ENCODE measurements around the gene BAG5.
"Not testable (repeated sequence)": the region's sequence is repeated elsewhere in the genome, so short reads cannot be mapped to it uniquely, and the experiment has no call there.

BAG5 gene

DNA sequence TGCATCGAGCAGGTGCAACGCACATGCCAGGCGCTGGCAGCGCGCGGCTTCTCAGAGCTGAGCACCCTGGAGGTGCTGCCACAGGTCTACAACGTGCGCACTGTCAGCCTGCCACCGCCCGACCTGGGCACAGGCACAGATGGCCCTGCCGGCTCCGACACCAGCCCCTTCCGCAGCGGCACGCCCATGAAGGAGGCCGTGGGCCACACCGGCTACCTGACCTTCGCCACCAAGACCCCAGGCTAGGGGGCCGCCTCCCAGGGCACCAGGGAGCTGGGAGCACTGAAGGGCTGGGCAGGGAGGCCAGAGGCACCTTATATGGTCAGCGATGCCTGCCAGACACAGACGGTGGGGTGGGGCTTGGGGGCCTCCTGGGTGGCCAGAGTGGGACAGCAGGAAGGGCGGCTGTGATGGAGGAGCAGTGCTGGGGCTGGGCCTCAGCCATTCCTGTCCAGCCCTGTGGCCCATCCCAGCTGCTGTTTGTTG lies 27.8 kb downstream of the BAG5 start:
- DNase-seq (ENCODE audit: low read depth in 2 of 2) = no peak

DNA sequence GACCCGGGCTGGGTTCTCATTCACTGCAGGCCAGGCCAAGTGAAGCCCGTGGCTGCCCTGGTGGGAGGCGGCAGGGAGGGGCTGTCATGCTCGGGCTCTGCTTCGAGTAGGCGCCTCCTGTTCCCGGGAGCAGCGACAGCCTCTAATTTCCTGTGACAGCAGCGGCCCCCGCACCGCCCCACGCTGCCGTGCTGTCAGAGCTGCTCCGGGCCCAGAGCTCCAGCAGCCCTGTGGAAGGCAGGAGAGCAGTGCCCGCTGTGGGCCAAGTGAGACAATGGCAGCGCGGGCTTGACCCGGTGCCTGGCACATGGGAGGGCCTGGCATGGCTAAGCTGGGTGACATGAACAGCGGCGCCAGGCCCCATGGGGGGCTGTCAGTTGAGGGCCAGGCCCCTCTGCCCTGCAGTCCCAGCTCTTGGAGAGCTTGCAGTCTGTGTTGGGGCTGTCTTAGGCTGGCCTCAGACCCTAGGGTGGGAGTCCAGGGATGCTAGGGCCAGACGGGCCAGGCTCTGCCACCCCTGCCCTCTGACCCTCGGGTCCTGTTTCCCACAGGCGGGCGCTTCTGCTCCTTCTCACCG lies 28.4 kb downstream of the BAG5 start:
- no peak for DNase-seq (ENCODE audit: low read depth in 2 of 2)

DNA sequence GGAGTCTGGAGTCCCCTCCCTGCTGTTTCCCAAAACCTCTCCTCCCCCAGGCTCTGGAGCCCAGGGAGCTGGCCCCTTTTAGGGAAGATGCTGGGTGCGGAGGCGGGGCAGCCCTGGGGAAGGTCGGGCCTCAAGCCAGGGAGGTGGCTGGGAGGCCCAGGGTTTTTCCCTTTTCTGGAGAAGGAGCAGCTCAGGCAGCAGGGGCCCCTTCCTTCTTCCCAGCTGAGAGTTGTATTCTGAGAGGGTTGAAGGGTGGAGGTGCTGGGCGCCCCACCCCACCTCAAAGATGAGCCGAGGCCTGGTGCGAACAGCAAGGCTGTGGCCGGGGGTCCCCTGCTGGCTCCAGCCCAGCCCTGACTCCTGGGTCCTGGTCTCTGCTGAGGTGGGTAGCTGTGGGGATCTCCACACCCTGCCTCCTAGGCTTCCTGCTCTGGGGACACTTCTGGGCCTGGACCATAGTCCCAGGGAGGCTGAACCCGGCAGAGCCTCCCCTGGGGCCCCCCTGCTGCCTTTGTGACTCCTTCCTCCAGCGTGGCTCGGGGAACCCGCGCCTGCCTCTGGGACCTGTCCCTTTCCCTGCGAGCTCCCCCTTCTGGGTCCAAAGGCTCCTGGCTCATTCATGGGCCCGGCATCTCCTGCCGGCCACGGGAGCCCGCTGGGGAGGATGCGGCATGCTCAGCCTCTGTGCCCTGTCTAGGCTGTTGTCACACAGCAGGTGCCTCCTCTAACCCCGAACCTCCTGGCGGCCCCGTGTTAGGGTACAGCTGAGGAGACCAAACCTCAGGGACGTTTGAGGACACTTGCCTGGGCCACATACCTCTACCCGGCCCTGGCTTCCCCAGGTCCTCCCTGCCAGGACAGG lies 29.1 kb downstream of the BAG5 start:
- no peak for DNase-seq (ENCODE audit: low read depth in 2 of 2)

DNA sequence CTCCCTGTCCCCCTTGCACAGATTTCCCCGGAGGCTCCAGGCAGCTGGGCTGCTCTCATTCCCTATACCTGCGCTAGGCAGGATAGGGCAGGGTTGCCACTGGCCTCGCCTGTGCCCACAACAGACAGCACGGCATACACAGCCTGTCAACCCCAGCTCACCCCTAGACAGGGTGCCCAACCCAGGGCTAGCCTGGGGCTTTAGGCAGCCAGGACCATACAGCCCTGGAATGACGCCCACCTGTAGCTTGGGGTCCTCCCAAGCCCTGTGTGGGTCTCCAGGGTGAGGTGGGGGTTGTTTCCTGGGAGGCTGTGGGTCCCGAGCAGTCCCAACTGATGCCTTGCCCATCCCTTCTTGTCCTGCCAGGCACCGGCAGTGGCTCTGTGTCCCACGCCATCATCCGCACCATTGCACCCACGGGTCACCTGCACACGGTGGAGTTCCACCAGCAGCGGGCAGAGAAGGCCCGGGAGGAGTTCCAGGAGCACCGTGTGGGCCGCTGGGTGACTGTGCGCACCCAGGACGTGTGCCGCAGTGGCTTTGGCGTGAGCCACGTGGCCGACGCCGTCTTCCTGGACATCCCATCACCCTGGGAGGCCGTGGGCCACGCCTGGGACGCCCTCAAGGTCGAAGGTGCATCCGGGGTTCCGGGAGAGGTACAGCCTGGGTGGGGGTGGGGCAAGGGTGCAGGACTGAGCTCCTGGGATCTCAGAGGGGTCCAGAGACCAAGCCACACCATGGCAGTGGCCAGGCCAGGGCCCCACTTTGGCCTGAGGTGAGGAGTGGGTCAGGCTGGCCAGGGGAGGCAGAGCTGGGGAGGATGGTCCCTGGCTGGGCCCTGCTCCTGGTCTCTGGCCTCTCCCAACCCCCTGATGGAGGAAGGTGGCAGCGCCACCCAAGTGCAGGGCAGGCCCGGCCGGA lies 30.0 kb downstream of the BAG5 start:
- no peak for DNase-seq (ENCODE audit: low read depth in 2 of 2)

DNA sequence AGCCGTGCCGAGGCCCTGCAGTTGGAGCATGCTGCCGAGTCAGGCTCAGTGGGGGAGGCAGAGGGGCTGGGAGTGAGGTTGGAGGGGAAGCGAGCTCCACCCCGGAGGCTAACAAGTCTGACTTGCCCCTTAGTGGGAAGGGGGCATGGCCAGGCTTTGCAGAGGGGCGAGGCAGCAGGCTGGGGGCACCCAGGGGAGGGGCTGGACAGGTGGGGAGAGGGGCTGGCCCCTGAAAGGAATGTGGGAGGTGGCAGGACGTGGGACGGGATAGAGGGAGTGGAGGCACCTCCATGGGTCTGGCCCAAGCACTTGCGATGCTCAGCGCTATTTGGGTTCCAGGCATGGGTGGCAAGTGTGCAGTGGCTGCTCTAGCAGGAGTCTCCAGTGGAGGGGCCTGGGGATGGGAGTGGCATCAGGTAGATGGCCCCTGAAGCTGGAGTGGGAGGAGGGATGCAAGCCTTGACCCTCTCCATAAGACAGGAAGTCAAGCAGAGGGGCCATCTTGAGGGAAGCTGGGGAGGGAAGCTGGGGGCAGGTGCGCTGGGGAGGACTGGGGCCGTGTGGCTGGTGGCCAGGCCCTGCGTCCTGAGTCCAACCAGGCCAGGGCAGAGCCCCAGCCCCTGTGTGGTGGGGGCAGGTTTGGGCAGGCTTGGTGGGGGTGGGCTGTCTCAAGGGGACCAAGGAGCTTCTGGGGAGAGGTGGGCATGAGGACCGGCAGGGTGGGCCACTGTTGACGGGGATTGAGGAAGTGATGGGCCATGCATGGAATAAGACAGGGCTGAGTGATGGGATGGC lies 30.8 kb downstream of the BAG5 start:
- DNase-seq (ENCODE audit: low read depth in 2 of 2) = no peak

DNA sequence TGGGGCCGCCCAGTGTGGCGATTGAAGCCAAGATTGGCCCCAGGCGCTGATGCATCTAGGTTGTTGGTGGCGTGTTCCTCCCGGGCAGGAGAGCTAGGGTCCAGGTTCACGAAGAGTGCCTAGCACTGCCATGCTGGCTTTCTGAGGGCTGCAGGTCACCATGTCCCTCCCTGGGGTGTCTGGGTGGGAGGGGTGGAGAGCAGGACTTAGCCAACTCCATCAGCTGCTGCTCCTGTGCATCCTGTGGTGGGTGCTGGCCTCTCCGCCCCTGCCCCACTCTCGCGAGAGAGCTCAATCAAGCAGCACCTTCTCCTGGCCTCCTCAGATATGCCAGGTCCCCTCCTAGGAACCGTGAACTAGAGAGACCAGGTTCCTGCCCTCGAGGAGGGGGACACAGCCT lies 31.6 kb downstream of the BAG5 start:
- DNase-seq (ENCODE audit: low read depth in 2 of 2) = no peak

DNA sequence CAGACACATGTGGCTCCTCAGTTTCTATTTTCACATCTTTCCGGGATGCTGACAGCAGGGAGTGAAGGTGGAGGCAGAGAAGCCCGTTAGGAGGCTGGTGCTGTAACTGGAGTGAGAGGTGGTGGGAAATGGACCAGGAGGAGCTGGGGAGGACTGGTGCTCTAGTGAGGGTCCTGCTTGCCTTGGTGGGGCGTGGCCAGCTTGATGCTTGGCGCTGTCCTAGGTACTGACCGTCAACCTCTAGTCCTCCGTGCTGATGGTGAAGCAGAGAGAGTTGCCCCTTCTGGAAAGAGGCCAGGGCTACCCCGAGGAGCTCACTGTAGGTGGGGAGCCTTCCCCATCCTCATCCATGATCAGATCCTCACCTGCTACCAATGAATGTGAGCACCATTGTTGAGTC lies 32.1 kb downstream of the BAG5 start:
- DNase-seq (ENCODE audit: low read depth in 2 of 2) = no peak

DNA sequence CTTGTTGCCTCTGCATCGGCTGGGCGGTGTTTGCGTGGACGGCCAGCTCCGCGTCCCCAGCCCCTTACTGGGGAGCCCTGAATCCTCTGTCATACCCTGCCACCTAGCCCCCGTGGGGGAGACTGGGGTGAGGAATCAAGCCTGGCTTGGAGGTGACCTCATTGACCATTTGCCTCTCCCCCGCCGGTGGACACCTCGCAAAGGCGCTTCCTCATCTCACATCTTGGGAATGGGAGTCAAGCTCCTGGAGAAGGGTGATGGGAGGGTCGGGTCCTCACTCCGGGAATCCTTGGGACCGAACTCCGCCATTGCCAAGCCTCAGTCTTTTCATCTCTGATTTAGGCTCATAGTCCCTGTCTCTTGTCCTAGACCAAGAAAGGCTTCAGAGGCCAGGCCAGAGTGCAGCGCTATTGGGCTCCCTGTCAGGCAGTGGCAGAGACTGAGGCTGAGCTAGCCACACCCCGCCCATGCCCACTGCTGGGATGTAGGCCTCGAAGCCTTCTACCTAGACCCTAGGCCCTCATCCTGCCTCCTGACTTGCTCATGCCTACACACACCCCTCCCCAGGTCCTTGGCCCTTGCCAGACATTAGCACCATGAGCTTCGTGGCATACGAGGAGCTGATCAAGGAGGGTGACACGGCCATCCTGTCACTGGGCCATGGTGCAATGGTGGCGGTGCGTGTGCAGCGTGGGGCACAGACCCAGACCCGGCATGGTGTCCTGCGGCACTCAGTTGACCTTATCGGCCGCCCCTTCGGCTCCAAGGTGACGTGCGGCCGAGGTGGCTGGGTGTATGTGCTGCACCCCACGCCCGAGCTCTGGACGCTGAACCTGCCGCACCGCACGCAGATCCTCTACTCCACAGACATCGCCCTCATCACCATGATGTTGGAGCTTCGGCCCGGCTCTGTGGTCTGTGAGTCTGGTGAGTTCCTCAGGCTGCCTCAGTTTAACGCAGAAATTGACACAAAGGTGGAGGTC lies 32.8 kb downstream of the BAG5 start:
- DNase-seq (ENCODE audit: low read depth in 2 of 2) = no peak

DNA sequence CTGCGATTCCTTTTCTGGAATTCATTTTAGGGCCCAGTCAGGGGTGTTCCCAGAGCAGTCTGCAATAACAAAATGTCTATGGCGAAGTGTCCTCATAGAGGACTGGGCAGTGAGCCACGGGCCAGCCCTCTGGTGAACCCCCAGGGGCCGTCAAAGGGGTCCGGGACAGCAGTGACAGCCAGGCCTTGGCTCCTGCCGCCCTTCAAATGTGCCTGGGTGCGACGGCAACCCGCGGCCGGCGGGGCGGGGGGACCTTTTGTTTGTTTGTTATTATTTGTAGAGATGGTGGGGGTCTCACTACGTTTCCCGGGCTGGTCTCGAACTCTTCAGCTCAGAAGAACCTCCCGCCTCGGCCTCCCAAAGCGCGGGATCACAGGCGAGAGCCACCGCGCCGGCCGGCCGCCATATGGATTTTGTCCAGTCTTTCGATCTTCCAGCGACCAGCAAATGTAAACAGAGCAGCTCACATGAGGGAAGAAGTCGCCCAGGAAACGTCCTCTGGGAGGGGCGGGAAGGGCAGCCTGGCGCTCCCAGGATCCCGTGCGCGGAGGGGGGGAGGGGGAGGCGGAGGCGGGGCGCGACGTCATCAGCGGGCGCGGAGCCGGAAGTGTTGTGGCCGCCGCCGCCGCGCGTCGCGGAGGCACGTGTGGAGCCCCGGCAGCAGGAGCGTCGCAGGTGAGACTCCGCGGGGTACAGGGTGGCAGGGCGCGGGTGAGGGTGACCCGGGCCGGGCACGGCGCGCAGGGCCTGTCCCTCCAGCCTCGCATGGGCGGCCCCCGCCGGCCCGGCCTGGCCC lies 33.7 kb downstream of the BAG5 start, which contains the start of gene TRMT61A:
Gene TRMT61A, plus strand, starts transcription at position 610 of the 796 bp plus-strand sequence. CDS start 783 bp downstream, outside the sequence.
- peak; percentile 45 to 62 for DNase-seq (ENCODE audit: low read depth in 2 of 2)

DNA sequence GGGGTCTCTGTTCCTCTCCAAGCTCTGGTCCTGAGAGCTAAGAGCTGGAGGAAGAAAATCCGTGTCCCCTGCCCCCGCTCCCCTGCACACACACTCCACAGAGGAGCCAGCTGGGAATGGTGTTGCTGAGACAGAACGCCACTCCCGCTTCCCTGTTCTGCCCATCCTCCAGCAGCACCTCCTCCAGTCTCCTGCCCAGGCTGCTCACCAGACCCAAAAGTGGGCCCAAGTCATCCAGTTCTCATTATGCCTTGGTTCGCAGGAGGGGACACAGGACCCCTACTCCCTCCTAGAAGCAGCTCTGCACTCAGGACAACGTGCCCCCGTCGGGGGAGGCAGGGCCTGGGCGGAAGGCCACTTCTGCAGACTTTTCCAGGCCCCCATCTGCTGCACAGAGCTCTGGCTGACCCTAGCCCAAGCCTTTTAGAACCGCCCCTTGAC lies 34.3 kb downstream of the BAG5 start:
- DNase-seq (ENCODE audit: low read depth in 2 of 2) = no peak

DNA sequence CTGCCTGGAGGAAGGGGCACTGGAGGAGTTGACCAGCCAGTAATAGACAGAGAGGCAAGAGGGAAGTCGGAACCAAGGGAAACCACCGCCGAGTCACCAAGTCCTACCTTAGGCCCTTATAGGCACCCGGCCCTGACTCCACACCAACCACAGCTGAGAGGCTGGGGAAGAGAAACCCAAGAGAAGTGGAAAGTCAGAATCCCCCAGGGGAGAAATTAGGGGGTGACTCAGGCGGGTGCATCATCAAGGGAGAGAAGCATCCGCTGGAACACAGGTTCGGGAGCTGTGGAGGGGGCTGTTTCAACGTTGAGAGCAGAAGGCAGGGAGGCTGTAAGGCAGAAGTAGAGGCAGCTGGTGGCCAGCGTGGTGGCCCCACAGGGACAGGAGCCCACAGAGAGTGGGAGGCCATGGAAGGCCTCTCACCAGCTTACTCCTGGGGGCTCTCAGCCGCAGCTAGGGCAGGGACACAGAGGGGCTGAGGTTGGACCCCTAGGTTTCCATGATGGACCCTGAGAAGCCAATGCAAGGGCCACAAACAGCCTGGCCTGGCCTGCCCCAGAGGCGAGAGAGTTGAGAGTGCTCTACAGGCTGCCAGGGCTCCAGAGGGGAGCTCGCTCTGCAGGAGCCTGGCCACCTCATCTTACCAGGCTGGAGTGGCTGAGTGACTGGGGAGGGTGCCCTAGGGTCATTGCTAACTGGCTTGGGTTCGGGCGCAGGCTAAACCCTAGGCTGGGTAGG lies 34.9 kb downstream of the BAG5 start:
- DNase-seq (ENCODE audit: low read depth in 2 of 2) = no peak

DNA sequence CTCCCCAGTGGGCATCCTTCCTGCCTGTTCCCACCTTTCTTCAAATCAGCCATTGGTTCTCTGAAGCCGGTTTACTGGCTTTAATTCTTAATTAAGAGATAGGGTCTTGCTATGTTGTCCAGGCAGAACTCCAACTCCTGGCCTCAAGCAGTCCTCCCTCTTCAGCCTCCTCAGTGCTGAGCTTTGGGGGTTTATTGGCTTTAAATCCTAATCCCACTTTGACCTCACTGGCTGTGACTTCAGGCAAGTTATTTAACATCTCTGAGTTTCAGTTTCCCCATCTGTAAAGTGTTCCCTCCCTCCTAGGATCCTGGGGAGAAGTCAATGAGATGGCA lies 35.6 kb downstream of the BAG5 start:
- DNase-seq (ENCODE audit: low read depth in 2 of 2) = no peak

DNA sequence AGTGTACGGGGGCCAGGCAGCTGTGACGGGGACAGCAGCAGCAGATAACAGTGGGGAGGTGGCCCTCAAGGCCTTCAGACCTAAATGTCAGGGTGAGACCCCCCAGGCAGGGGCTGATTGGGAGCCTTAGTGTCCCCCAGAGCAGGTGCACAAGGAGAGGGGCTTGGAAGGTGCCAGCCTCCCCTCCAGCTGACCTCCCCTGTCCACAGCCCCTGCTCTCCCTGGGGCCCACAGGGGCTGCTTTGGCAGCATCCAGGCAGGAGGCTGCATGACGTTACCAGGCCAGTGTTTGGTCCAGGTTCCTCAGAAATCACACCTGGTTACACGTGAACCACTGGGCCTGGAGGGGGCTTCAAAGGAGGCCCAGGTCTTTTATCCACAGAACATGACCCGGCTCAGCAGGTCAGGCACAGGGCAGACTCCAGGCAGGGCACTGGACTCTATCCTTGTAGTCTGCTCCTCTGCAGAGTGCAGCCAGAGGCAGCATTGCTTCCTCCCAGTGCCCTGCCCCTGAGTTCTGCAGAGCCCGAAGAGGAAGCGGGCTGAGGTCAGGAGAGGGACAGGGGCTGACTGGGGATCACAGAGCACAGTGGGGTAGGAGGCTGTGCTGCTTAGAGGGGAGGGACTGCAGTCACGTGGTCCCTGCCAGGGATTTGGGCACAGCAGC lies 36.1 kb downstream of the BAG5 start:
- DNase-seq (ENCODE audit: low read depth in 2 of 2) = no peak

DNA sequence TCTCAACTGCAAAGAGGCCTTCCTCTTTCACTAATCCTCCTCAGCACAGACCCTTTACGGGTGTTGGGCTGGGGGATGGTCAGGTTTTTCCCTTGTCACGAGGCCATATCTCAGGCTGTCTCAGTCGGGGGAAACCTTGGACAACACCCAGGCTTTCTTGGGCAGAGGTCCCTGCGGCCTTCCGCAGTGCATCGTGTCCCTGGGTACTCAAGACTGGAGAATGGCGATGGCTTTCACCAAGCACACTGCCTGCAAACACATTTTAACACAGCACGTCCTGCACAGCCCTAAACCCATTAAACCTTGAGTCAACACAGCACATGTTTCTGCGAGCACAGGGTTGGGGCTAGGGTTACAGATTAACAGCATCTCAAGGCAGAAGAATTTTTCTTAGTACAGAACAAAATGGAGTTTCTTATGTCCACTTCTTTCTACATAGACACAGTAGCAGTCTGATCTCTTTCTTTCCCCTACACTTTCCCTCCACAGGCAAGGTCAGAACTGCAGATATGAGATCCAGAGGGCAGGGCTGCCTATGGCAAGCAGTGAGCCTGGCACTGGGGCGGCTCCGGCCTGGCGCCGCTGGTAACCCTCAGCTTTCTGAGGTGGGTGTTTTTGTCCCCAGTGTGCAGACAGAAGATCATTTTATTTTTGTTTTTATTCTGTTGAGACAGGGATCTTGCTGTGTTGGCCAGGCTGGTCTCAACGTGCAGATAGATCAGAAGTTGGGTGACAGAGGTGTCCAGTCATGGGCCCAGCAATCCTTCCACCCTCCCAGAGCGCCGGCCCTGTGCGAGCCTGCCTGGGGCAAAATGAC lies 36.8 kb downstream of the BAG5 start:
- DNase-seq (ENCODE audit: low read depth in 2 of 2) = not testable (repeated sequence)

DNA sequence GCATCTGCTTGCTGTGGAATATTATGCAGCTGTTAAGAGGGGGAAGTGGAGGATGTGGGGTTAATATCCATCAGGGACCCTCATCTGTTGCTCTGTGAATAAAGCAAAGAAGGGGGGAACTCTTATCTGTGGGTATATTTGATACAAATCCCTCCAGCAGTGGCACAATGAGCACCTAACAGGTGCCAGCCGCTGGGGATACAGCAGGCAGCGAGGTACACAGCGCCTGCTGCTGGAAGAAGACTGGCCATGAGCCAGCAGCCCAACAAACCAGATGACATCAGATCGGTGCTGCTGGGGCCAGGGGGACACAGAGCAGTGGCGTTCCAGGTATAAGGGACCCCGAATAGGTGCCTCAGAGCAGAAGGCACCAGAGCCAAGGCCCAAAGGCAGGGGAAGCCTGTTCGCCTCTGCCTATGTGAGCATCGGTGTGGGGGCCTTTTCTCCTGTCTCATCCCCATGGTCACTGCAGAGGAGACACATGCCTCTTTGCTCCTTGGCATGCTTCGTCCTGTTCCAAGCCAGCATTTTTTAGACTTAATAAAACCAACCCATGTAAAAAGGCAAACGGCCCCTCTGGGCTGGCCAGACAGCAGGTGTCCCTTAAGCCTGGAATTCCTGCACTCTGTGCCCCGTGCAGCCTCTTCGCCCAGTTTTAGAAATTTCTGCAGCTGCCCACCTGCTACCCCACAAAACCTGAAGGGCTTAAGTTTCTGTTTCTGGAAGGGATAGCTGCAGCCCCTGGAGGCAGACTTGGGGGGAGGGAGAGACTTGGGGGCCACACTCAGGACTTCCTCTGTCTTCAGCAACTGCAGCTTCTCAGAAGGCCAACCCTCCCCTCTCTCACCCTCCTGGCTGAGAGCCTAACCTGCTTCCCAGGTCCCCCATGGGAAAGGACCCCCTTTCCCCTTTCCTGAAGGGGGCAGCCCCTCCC lies 38.2 kb downstream of the BAG5 start:
- no peak for DNase-seq (ENCODE audit: low read depth in 2 of 2)

DNA sequence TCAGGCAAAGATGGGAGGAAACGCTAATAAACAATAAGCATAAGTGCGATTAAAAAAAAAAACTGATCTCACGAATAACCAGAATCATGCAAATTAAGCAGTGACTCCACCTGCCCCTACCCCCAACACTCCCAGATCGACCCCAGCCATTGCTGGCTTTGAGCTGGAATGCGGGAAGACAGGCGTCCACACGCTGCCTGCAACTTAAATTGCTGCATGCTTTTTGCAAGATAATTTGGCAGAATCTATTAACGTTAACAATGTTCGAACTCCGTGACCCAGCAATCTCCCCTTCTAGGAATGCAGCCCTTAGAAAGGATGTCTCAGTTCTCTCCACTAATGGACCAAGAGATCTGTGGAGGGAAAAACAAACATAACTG lies 38.9 kb downstream of the BAG5 start:
- DNase-seq (ENCODE audit: low read depth in 2 of 2) = no peak
